Measurements from ENCODE around the gene ANKRD12.
A peak's percentile ranks its signal among the peaks of the same experiment; 100 is the strongest.

Gene ANKRD12

DNA sequence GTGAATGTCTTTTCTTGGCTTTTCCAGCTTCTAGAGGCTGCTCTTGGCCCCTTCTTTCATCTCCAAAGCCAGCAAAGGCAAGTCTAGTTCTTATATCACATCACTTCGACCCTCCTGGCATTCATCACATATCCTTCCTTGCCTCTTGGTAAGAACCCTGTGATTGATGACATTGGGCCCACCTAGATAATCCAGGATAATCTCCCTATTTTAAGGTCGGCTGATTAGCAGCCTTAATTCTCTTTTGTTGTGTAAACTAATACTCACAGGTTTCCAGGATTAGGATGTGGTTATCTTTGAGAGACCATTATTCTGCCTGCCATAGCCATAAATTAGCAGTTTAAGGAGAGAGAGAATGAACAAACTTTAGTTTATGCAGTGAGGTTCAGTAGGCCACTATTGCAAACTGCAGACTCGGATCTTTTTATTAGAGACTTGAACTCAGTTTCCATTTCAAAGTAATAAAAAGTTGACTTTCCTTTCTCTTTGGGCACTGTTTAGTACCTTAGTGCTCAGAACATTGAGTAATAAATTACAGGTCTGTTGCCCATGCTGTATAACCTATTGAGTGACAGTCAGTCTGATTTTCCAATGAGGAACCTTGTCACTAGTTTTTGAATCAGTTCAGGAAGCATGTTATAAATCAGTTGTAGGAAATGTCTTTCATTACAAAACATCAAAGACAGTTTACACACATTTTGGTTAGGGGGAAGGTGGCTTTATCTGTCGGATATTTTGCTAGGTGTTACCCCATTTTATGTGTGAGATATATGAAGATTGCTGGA is 29.6 kb upstream of the ANKRD12 start:
- DNase-seq = no peak

DNA sequence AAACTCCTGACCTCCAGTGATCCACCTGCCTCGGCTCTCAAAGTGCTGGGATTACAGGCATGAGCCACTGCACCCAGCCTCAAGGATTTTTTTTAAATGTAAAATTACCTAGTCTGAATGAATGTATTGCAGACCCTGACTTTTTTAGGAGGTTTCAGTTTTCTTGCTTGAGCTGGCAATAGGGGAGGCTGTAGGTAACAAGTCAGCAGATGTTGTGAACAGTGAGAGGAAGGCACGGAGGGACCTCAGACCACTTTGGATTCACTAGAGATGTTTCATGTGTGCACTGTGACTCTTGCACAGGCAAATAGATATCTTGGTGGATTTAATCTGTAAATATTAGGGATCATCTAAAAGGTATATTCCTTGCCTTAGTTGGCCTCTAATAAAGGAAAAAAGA is 27.7 kb upstream of the ANKRD12 start:
- DNase-seq = no peak

DNA sequence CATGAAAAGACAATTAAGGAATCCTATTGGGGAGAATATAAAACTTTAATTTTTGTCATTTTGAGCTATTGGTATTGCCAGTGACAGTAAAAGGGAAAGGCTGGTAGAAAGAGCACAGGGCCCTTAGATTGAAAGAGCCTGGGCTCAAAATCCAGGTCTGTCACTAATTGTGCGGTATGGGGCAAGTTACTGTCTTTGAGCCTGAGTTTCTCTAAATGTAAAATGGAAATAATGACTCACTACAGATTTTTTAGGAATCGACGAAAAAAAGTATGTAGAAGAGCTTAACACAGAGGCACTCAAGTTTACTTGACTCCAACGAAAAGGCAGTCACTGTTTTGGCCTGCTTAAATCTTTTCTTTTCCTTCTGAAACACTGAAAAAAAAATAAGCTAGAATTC is 27.1 kb upstream of the ANKRD12 start:
- DNase-seq = no peak

DNA sequence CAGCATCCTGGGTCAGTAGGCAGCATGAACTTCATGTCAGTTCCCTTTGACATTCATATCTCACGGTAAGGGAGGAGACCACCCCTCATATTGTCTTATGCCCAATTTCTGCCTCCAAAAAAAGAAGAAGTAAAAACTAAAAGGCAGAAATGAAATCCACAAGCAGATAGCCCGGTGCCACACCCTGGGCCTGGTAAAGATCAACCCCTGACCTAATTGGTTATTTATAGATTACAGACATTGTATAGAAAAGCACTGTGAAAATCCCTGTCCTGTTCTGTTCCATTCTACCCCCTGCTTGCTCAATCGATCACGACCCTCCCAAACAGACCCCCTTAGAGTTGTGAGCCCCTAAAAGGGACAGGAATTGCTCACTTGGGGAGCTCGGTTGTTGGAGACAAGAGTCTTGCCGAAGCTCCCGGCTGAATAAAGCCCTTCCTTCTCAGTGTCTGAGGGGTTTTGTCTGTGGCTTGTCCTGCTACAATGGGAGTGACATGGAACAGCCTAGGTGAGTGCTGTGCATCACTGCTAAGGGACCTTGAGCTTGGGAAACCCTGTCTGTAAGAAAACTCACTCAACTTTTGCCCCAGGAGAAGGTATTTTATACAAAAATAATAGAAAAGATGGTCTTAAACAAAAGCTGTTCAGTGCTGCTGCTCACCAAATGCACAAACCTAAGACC is 23.0 kb upstream of the ANKRD12 start:
- DNase-seq = no peak

DNA sequence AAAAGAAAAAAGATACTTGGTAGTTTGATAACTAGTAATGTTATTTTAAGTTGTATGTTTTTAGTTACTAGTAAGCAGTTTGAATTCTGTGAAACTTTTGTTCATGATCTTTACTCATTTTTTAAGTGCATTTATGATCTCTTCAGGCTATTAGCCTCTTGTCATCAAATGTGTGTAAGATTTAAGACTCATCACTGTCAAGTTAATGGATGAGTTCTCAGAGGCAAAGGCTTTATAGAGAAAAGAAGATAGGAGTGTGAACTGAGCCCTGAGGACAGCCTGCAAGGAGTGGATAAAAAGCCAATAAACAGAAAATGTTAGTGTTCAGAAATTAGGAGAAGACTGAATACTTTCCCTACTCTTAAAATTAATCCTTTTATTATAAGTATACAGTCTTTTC is 20.6 kb upstream of the ANKRD12 start:
- no peak for DNase-seq

DNA sequence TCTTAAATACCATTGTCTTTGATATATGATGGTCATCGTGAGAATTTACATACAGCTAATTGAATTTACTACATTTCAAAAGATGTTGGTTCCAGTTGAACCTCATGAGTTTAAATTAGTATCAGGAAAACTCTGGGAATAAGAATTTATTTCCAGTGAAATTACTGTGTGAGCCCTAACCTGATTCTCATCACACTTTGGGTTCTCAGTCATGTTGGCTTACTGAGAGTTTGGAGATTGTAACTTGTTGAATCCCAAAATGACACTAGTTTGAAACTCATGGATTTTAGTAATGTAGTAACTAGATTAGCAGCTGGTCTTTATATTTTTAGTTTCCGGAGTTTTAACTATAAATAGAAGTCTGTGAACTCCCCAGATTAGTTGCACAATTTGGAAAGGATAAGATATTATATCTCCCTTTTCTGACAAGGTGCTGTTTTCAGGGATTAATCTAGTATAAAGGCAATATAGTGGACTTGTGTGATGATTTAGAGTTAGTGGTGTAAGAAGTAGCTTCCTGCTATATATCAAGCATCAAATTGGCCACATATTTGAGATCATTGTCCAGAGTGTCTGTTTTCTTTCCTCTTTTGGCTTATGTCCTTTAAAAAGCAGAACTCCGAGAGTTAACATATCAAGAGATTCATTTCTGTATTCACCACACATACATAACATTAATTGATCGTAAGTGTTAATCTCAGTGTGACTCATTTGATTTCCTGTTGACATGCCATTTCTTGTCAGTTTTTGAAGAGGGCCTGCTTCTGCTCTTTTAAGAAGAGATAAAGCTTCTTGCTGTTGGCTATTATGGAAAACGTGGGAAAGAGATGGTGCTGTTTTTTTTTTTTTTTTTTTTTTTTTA is 18.4 kb upstream of the ANKRD12 start:
- DNase-seq = no peak

DNA sequence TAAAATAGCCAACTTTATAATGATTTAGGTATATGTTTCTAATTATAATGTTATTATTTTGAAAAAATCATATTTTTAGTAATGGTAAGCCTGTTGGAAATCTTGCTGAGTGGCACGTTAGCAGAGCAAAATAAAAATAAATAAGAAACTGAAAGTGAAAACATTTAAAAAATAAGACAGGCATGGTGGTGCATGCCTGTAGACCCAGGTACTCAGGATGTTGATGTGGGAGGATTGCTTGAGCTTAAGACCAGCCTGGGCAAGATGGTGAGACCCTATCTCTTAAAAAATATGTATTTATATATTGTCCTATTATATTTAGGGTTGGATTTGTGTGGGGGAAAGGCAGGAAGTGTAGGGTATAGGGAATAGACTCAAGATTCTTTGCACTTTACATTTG is 15.8 kb upstream of the ANKRD12 start:
- DNase-seq = no peak

DNA sequence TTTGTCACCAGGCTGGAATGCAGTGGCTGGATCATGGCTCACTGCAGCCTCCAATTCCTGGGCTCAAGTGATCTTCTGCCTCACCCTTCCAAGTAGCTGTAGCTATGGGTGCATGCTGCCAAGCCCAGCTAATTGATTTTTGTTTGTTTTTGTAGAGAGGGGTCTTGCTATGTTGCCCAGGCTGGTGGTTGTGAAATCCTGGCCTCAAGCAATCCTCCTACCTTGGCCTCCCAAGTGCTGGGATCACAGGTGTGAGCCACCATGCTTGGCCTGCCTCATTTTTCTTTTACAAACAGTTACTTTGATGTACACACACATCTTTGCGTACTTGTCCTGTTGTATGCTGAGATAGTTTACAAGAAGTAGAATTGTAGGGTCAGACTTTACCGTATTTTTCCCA is 13.1 kb upstream of the ANKRD12 start:
- DNase-seq = no peak

DNA sequence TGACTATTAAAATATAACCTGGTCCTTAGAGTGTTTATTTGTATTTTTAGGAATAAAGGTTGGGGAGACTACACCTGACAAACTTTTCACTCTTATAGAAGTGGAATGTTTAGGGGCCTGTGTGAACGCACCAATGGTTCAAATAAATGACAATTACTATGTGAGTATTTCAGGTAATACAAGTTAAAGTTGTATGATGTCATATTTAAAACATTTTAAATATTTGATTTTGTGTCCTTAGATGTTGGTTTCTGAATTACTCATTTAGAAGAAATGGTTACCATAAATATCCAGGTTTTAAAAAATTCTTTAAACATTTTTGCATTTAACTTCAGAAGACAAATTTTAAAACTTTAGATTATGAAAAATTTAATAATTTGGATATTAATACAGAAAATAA is 11.8 kb upstream of the ANKRD12 start:
- no peak for DNase-seq

DNA sequence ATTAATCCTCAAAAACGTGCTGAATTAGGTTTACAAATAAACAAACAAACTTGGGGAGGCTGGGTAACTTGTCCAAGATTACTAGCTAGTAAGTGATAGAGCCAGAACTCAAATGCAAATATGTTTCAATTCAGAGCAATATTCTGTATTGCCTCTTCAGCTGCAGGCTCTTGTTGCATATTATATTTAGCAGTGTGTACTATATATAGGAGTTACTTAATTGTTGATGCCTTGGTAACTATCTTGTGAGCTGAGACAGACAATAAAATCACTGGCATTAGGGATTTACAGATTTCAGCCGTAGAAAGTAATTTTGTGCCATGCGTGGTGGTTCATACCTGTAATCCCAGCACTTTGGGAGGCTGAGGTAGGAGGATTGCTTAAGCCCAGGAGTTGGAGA is 10.2 kb upstream of the ANKRD12 start:
- no peak for DNase-seq

DNA sequence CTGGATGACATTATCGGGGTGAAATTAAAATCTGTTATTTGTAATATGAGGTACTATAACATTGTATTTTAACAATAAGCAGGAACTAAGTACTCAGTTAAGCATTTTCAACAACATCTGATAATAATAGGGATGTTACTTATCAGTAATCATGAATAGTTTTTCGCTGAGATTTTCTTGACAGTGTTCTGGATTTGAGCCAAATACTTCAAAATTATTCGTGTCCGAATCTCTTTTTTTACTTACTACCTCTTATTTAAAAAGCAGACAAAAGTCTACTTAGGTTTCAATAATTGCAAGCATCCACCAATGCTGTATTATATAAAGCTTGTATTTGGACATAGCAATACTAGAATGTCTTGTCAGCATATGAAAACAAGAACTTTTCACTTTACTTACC is 6.4 kb upstream of the ANKRD12 start:
- no peak for DNase-seq

DNA sequence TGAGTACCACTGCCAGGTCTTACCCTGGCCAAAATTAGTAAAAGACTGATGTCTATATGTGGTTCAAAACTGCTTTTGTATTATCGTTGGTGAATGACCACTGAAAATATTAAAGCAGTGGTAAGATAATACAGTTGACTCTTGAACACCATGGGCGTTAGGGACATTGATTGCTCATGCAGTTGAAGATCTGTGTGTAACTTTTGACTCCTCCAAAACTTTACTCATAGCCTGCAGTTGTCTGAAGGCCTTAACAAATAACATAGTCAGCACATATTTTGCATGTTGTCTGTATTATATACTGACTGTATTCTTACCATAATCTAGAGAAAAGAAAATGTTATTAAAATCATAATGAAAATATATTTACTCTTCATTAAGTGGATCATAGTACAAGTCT is 5.8 kb upstream of the ANKRD12 start:
- DNase-seq = no peak

DNA sequence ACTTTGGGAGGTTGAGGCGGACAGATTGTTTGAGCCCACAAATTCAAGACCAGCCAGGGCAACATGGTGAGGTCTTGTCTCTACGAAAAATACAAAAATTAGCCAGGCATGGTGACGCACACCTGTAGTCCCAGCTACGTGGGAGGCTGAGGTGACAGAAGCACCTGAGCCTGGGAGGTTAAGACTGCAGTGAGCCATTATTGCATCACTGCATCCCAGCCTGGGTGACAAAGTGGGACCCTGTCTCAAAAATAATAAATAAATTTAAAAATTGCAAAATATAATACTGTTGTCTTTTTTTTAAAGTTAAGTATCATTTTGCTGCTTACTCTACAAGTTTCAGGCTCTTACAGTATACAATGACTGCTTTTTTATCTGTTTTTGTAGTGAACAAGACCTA is 4.0 kb upstream of the ANKRD12 start:
- DNase-seq = no peak

DNA sequence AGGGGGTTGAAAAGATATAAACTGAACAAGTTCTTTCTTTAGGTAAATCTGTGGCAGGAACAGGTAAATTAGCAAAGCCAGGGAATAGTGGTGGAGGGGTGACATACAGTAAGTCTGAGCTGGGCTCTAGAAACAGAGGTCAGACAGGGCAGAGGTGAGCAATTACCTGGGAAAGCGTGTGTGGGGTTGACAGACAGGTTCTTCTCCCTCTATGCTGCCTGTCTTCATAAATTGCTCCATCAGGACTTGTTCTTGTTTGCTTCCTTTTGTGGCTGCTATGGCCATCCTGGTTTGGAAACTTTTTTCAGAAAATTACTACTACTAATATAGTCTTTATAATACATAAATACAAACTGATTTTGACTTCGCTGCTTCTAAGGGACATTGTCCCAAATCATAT is 3.4 kb upstream of the ANKRD12 start:
- DNase-seq = no peak

DNA sequence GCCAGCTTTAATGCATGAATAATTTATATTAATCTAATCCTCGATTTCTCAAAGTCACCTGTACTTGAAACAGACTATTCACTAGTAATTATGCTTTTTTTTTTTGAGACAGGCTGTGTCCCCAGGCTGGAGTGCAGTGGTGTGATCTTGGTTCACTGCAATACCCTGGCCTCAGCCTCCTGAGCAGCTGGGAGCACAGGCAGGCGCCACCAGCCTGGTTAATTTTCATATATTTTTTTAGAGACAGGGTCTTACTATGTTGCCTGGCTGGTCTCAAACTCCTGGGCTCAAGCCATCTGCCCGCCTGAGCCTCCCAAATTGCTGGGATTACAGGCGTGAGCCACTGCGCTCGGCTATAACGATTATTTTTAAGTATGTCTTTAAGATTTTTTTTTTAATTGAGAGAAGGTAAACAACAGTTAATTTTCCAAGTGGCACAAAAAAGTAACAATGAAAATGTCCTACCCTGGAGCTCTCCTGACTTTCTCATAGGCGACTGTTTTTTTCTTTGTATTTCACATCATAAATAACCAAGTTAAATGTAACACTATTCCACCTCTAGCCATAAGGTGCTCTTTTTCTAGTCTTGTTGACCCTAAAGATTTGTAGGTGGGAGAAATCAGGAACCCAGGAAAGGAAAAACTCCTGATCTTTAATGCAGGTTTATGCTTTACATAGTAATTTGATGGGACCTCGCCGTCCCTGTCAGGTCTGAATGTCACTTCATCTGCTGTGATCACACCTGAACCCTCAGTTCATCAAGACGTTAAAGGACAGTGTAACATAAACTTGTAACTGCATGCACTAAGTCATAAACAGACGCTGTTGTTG is 1.3 kb upstream of the ANKRD12 start:
- DNase-seq = no peak

DNA sequence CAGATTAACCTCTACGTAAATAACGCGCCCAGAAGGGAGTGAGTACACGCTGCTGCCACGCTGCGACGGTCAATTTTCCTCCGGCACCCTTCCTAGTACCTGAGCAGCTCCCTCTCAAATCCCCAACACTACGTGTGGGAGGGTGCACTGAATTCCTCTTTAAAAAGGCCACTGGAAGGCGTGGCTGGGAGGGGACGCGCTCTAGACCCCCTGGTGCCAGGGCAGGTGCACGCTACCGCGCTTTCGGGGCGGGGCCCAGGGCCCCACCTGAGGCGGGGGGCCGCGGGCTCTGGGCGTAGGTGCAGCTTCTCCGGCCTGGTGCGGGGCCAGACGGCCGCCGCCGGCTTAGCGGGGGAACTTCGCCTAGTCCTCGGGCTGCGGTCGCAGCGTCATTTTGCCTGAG is 668 bp upstream of the ANKRD12 start:
- no peak for DNase-seq

DNA sequence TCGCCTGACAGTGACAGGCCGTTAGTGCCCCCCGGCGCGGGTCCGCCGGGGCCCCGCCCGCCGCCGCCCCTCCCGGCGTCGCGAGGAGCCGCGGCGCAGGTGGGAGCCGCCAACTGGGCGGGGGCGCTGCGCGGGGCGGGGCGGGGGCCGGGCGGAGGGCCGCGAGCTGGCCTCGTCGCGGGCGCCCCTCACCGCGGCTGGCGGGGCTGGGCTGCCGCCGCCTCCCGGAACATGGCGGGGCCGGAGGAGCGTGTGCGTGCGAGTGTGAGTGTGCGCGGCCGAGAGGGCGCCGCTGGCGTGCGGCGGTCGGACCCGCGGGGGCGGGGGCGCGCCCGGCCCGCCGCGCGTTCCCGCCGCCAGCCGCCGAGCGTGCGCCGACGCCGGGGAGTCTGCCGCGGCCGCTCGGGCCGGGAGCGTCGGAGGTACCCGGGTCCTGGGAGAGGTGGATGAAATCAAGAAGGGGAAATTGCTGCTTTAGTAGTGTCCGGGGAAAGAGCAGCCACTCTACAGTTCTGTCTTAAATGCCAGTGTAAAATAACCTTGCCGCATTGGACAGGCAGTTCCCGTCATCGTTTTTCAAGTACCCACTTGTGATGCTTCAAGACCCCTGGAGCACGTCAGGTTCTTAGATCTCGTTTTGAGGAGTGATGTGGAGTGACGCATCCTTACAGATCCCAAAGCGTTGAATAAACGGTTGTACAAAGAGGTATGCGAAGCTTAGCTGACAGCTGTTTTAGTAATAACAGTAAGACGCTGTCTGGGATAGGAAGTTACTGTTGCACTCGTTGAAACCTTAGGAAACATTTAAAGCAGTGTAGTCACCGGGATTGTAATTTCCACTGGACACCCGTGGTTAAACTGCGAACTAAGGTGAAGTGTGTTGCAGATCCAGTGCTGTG is 836 bp downstream of the ANKRD12 start:
- peak; percentile 60 for DNase-seq

DNA sequence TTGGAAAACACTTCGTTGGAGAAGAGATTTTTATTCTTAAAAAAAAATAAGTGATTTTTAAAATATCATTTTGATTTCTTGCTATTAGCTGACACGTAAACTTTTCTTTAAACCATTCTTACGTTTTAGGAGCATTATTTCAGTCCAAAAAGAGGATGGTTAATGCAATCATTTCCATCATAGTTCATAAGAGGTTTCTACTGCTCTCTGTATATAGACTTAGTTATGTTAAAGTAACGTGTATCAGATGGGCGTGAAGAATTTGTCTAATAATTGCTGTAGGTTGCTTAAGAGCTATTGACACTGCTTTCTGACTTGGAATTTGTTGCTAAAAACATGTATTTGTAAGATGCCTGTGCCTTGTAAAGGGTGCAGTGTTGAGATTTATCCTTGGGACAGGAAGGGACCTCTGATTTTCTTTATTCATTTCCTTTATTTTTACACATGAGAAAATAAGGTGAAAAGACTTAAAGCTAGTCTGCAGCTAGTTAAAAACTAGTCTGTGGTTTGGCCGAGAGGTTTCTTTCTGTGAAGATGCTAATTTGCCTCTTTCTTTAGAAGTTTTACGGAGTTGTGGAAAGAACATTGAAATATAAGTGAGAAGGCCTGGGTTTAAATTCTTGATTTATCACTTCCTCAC is 2.9 kb downstream of the ANKRD12 start:
- DNase-seq = no peak

DNA sequence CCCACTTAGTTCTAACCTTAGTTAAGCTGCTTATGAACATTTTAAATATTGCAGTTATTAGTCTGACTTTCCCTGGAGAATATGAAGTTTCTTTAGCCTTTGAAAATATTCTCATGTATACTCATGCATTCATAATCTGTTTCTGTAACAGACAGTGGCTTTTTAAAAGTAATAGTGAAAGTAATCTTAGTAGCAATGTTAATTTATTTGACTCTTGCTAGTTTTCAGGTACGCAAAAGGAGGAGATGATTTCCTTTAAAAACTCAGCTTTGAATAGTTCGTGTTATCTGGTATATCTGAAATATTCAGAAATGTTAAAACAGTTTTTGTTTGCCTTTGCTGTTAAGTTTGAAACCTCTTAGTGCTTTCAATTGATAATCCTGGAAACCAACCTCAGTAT is 3.8 kb downstream of the ANKRD12 start:
- DNase-seq = no peak

DNA sequence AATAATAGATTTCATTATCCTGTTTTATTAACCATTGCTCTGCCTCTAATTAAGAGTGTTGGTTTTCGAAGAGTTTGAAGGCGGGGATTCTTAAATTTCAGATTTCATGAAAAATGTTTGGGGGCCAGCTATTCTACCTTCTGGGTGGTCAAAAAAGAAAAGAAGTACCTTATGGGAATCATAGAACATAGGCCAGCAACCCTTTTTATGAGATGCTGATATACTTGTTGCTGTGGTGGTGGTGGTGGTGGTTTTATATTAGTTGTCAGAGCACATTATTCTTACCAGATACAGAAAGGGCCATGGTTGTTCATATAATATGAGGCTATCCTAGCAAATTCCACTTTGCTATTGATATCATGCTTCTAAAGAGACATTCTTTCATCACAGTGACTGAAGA is 4.4 kb downstream of the ANKRD12 start:
- no peak for DNase-seq

DNA sequence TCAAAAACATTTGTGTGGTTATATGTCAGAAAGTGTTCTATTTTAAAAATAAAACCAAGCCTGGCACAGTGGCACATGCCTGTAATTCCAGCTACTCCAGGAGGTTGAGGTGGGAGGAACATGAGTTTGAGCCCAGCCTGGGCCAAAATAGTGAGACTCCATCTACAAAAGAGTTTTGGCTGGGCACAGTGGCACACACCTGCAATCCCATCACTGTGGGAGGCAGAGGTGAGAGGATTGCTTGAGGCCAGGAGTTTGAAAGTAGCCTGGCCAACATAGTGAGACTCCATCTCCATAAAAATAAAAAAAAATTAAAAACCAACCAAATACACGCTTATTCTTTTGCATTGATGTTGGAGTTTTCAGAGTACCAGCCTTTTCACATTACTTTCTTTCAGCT is 9.6 kb downstream of the ANKRD12 start:
- no peak for DNase-seq
